Glomerular visceral epithelial cell (primary cell): ENCODE results near the gene ERCC1.

Experiments
- DNase-seq: peaks from one replicate; pipeline ENCODE4 v3.0.0-alpha.2; 2016; ENCODE audit errors: extremely low spot score

The ERCC1 gene

DNA sequence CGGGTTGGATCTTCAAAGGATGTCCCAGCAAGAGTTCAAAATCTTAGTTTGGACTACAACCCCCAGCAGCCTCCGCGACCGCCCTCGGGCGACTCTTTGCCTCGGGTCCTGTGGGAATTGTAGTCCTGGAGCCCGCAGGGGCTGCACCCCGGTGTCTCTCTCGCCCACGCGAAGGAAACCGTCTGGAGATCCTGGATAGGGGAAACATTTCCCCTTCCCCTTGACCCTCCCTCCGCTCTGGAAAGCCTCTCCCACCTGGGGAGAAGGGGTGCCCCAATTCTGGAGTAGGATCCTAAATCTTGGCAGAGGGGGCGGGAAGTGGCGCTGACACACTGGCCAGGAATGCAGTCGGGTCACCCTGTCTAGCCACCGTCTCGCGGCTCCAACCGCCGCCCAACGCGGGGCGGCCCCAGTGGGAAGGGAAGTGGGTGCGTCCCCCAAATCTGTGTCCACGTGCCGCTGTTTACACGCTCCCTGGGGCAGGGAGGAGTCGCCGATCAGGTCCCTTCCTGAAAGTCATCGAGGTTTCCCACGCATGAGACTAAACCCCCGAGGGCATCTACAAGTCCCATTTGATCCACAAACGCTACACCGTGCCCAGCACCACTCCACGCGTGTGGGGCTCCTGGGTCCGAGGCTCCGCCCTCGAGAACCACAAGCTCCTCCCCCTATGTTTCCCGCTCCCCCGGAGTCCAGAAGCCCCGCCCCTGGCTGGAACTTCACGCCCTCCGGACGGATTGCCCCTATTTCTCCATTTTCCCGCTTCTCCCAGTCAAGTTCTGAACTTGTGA is 18.1 kb downstream of the ERCC1 start:
- peak; percentile 92 for DNase-seq

DNA sequence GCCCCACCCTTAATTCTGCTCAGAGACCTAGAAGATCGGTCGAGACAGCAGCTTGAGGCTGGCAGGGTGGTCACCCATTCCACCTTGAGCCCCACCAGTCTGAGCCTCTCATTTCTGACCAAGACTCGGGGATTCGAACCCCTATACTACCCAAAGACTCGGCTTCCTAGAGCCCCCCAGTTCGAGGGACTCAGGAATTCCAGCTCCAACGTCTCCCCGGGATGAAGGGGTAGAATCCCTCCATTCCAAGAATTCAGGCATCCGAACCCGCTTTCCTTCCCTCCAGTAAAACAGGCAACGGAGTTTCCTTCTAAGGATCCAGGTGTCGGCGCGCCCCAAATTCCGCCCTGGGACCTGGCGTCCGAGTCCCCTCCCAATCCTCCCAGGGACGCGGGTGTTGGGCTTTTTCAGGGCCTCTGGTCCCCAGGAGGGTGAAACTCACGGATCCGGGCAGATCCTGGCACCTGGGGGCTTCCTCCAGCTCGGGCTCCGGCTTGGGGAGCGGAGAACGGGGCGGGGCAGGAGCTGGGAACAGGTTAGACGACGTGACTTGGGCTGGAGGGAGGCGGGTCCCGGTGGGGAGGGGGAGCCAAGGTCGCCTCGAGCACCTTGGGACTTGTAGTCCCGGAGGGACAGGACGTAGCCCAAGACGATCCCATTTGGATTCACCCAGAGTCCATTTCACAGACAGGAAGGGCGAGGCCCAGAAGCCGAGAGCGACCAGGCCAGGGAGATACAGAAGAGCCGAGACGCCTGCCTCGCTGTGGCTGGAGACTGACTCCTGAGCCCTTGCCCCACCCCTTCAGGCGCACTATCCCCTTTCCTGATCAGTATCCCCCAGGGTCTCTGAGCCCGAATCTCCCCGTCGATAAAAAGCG is 18.9 kb downstream of the ERCC1 start, which contains the start of gene PPP1R13L:
Gene PPP1R13L, minus strand, starts transcription at position 513 of the 878 bp plus-strand sequence. CDS start 6,751 bp downstream, outside the sequence.
- DNase-seq = peak; percentile 95

DNA sequence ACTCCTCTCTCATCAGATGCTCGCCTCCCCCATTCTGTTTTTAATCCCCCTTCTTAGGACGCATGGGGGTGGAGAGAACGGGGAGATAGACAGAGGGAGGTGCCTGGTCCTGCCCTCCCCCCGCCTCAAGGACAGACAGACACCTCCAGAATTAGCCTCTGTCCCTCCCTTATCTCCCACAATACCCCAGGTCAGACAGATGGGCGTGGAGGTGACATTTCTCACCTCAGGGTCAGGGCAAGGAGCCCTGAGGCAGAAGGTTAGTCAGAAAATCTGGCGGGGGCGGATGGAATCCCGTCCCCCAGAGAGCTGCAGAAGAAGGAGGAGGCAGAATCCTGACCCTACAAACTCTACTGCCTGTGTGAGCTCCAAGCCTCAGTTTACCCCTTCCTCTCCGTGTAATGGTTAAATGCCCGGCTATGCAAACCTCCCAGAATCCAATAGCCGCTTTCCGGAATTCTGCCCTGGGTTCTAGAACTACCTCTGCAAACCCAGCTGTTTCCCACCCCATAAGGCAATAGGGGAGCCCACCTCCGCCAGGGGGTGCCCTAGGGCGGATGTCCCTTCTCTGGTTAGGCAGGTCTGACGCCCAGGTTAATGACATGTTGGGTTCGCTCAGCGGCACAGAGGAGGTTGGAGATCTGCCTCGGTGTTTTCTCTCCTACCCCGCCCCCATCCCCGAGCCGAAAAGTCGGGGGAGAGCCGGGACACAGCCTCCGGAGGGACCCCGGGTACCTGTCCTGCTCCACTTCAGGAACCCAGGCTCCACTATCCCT is 19.7 kb downstream of the ERCC1 start:
- peak; percentile 81 for DNase-seq

DNA sequence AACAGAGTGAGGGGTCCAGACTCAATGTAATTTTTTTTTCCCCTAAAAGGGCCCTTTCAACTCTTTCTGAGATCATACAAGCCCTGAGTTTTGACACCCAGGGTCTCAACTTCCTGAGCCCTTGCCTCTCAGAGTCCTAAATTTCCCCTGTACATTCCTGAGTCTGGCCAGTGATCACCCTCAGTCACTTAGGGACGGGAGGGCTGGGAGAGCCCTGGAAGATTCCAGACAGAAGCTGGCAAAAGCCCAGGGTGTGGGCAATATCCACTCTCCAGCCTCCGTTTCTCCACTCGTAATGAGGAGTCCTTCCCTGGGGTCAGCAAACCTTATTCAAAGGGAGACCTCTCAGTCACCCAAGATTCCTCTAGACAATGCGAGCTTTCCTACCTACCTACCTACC is 20.4 kb downstream of the ERCC1 start:
- DNase-seq = no peak

DNA sequence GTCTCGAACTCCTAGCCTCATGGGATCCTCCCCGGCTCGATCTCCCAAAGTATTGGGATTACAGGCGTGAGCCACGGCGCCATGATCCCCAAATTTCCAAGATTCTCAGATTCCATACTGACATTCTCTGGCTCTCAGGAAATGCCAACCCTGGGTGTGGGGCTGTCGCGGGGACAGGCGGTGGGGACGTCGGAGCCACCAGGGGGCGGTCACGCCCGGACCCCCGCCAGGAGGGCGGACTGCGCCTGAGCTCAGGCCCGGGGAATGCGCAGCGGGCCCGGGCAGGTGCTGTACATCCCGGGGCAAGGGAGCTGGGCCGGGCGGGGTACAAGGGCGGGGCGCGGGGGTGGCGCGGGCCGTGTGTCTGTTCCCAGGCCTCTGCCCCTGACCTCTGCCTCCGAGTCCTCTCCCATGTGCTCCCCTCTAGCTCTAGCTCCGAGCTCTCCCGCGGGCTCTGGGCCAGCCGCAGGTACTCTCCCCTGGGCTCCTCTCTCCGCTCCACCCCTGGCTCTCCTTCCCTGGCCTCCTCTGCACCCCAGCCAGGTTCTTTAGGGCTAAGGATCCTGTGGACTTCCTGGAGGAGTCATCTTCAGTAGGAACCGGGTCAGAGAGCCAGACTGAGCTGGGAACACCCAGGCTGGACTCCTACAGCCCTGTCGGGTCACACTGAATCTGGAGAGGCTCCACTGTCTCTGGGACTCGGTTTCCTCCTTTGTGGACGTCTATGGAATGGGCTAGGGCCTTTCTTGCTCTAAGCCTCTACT is 21.2 kb downstream of the ERCC1 start:
- peak; percentile 64 for DNase-seq

DNA sequence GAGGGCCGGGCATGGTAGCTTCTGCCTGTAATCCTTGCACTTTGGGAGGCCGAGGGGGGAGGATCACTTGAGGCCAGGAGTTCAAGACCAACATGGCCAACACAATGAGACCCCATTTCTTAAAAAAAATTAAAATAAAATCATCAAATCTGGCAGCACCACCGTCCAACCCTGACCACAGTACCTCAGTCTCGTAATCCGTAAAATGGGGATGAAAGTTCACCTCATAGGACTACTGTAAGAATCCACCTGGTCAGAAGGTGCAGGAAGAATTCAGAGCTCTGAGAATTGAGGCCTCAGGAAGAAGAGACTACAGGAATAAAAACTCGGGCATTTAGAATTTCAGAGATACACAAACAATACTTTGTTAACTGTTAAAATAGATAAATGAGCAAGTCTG is 21.9 kb downstream of the ERCC1 start:
- no peak for DNase-seq

DNA sequence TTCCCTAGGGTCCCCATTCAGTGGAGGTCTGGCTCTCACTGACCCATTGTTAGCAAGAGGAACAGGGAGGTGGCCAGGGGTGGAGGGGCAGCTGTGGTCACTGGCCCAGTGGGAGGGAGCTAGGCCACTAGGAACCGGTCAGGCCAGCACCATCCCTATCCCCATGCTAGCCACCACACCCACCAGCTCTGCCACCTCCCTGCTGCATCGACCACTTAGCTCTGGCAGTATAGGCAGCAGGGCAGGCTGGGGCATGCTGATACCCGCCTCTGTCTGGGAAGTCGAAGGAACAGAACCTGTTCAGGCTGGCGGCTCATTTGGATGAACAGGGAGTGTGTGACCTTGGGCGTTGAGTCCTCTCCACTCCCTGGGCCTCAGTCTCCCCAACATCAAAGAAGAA is 23.5 kb downstream of the ERCC1 start:
- no peak for DNase-seq

DNA sequence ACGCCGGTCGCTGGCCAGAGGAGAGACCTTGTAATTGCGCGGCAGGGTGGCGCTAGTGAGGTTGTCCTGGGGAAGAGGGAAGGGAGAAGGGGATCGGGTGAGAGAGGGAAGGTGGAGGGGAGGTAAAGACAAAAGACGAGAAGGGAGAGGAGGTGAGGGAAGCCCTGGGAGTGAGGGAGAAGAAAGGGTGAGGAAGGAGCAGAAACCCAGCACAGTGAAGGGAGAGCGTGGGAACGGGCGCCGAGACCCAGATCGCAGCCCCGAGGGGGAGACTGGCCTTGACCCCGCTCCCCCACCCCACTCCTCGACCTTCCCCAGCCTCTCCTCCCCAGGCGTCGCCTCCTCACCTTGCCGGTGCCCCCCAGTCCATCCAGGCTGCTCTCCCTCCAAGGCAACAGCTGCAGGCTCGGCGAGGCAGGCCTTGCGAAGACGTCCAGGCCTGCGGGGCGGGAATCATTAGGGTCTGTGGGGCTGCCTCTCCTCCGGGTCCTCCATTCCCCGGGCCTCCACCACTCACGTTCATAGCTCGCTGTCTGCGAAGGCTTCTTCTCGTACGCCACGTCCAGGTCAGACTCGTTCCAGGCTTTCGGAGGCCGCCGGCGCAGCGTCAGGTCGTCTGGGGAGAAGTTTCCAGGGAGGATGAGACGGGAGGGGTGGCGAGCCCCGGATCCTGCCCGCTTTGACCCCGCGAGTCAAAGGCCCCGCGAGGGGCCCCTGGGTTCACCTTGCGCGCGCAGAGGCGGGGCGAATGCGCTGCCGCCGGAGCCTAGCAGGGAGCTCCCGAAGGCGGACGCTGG is 27.7 kb downstream of the ERCC1 start:
- no peak for DNase-seq

DNA sequence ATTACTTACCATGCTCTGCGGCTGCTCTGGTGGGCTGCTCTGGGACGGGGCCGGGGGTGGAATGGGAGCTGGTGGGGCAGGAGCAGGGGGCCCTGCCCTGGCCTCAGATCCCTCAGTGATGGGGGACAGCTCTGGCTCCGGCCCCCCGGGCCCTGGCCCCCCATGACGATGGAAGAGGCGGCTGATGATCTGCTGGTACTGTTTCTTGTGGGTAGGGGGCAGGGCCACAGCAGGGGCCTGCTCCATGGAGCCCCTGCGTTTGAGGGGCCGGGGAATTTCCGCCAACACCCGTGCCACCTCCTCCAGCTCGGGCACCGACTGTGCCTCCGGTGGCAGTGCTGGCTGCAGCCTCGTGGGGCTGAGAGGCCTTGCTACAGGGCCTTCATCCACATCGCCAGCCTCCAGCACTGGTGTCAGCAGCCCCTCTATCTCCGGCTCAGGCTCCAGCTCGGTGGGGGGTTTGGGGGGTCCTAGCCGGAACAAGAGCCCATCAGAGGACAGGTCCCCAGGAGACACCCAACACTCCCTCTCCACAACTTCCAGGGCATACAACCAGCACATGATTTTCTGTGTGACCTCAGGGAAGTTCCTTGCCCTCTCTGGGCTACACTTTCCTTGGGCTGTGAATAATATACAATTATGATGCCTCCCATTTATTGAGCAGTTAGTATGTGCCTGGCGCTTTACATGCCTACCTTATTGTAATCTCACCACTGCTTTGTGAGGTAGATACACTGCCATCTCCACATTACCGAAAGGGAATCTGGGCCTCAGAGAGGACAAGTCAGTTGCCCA is 31.6 kb downstream of the ERCC1 start:
- DNase-seq = no peak

DNA sequence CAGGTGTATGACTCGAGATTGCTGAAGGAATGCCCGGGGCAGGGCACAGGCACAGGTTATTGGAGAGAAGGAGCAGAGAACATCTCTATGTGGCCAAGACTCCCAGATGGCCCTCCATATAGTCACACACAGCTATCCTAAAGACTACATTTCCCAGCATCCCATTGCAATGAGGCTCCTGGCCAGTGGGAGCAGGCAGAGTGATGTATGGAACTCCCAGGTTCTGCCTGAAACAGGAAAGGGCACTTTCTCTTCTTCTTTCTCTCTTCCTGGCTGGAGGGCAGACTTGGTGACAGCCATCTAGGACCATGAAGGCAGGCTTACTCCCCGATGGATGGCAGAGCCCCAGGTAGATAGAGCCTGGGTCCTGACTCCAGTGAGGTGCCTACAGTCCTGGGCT is 32.4 kb downstream of the ERCC1 start:
- no peak for DNase-seq

DNA sequence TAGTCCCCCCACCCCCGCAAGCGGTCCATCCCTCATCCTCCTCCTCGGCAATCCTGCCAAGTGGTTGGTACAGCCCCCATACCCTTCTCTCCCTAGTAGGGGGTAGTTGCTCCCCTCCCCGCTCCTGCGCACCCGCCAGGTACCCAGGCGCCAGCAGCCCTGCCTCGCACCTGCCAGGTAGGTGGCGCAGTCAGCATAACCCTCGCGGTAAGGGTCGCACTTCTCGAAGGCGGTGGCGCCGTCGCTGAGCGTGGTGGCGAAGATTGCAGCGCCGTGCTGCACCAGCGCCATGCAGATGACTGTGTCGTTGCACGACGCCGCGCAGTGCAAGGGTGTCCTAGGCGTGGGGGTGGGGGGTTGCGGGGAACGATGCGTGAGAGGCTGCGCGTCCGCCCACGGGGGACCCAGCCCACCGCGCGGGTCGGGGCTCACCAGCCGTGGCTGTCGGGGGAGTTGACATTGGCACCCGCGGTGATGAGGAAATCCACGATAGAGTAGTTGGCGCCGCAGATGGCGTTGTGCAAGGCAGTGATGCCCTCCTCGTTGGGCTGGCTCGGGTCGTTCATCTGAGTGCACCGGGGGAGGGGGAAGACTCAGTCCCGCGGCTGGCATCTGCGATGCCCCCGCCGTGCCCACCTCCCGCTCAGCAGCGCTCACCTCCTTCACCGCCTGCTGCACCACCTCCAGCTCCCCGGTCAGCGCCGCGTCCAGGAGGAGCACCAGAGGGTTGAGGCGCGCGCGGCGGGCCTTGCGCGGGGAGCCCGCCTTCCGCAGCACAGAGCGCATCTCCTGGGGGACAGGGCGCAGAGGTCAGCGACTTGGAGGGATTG is 38.1 kb downstream of the ERCC1 start:
- no peak for DNase-seq

DNA sequence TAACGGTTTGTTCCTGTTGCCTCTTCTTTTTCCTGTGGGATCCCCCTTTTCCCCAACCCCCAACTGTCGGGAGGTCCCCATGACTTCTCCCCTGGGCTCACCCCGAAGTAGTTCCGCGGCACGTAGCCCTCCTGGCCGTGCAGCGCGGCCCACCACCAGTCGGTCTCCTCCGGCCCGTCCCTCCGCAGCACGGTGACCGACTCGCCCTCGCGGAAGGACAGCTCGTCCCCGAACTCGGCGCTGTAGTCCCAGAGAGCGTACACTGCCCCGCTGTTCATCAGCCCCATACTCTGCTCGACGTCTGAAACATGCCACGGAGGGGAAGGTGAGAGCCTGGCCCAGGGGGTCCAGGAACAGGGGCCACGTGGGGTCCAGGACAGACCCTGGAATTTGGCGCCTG is 41.3 kb downstream of the ERCC1 start:
- DNase-seq = no peak

DNA sequence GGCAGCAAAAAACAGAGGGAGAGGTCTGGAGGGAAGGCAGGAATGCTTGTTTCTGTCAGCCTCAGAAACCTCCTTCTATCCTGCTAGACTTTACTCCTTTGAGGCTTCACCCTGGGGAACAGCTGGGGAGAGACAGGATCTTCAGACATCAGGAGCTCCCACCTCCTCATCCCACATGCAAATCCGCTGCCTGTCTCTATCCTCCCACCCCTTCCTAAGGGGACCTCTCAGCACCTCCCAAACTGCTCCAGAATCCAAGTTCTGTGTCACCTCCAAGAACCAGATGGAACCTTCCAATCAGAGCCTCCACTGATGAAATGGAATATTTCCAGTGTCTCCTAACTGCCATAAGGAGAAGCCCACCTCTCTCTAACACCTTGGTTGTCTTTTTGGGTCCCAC is 43.6 kb downstream of the ERCC1 start:
- no peak for DNase-seq

DNA sequence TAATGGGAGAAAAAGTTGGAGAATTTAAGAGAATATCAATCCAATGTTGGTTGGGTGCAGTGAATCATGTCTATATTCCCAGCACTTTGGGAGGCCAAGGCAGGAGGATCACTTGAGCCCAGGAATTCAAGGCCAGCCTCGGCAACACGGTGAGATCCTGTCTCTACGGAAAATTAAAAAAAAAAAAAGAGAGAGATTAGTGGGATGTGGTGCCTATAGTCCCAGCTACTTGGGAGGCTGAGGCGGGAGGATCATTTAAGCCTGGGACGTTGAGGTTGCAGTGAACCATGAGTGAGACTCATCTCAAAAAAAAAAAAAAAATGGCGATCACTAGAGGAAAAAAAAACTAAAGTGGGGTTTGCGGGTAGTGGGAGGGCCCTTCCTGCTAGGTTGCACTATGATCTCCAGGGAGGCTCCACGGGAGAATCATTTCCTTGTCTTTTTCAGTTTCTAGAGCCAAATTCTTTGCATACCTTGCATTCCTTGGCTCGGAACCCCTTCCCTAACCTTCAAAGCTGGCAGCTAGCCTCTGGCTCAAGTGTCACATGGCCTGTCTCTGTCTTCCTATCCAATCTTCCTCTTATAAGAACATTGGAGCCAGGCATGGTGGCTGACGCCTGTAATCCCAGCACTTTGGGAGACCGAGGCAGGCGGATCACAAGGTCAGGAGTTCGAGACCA is 47.5 kb downstream of the ERCC1 start:
- peak; percentile 98 for DNase-seq

DNA sequence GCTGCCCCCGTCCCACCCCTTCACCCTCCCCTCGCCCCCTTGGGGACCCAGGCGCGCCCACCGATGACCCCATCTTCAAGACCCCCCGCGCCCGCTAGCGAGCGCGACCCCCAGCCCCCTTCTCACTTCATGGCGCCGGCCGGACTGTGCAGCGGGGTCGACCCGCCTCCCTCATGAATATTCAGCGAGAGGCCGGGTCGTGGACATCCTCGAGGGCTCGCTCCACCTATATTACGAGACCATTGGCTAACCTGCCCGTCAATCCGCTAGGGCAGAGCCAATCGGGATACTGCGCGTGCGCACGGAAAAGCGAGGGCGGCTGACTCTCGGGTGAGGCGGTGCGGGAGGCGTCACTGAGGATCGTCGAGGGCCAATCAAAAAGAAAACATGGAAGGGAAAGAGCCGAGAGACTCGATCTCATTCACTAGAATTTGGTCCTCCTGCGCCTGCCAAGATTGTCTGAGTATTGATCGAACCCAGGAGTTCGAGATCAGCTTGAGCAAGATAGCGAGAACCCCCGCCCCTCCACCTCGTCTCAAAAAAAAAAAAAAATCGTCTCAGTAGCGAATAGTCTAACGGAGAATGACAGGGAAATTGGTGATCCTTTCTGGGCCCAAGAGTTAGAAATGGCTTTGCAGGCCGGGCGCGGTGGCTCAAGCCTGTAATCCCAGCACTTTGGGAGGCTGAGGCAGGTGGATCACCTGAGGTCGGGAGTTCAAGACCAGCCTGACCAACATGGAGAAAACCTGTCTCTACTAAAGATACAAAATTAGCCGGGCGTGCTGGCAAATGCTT is 53.1 kb downstream of the ERCC1 start, which contains the start of gene ERCC2:
Gene ERCC2, minus strand, starts transcription at position 164 of the 795 bp plus-strand sequence. Its CDS starts 33 bp downstream, at position 131.
- peak; percentile 99 for DNase-seq

DNA sequence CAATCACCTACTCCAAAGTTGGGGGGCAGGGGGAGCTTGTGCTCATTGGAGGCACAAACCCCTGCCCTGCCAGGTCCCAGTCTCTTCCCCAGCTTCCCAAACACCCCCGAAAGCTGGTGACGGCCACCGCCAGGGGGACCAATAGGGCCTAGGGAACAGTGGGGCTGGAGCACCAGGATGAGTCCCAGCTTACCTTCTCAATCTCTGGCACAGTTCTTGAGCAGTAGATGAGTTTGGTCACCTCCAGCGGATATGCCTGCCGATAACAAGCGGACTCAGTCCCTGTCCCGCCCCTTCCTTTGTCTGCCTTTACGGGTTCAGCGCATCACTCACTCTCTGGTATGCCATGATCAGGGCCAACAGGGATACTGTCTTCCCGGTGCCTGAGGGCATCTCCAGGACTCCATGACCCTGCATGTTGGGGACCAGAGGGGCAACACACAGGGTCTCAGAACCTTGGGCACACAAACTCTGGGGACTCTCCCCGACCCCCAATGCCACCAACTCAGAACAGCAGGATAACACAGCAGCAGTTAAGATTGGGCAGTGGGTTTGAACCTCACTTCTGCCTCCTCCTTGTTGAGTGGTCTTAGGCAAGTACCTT is 54.9 kb downstream of the ERCC1 start:
- no peak for DNase-seq

DNA sequence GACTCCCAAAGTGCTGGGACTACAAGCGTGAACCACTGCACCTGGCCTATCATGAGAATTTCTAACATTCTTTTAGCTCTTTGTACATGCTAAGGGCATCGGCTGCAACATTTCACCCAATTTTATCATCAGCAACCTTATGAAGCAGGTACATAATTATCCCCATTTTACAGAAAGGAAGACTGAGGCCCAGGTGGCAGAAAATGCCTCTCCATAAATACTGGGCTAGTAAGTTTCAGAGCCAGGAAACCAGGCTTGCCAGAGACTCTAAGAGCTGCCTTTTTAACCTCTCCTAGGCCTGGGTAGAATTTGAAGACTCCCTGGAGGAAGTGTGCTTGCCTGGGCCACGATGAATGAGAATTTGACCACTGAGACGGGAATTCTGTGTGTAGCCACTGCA is 55.6 kb downstream of the ERCC1 start:
- DNase-seq = no peak
